GM10248 (cell line): ENCODE measurements around the gene DUSP6.

Experiments
- CTCF ChIA-PET: fragments of 300-600 bp; sonication (Branson Sonifier 250); formaldehyde crosslinking; extraction: SDS; loops from one replicate; lab custom pipeline; 2021; ENCODE audit warnings: antibody characterized with exemption; lab: Yijun Ruan, JAX
- POLR2A ChIA-PET: fragments of 350-650 bp; sonication (Branson Sonifier 250); formaldehyde crosslinking; extraction: SDS; loops from one replicate; lab custom pipeline; 2020; ENCODE audit warnings: antibody characterized with exemption; lab: Yijun Ruan, JAX
- DNase-seq: peaks from one replicate; pipeline ENCODE4 v3.0.0; 2012; ENCODE audit errors: extremely low spot score
- CTCF ChIP-seq: IDR thresholded peaks from 2 replicates; pipeline ENCODE4 v1.5.1; 2012; ENCODE audit warnings: mild to moderate bottlenecking, low read depth; ENCODE audit errors: extremely low read depth, missing control alignments, control extremely low read depth

DUSP6 gene

GRCh38 chr12:89314060-89314761 is 38.1 kb downstream of the DUSP6 start:
- no peak for TF ChIP-seq CTCF
- DNase-seq = no peak
- POLR2A ChIA-PET = no interaction called here
- CTCF ChIA-PET = interaction anchor here (1.0 to 1.3 kb wide), 2 partner anchors 10 to 158 kb away, joined by 3 to 10 read pairs; no protein-coding TSS in a partner anchor

- POLR2A ChIA-PET = no interaction called here
- no peak for TF ChIP-seq CTCF
- CTCF ChIA-PET = no interaction called here
- no peak for DNase-seq
Observed at GRCh38 chr12:89311703-89312293, 40.5 kb downstream of the DUSP6 start.

GRCh38 chr12:89309815-89310214 is 42.5 kb downstream of the DUSP6 start:
- no peak for DNase-seq
- CTCF ChIA-PET = no interaction called here
- TF ChIP-seq CTCF = no peak
- POLR2A ChIA-PET = no interaction called here

- TF ChIP-seq CTCF = no peak
- POLR2A ChIA-PET = no interaction called here
- no peak for DNase-seq
- CTCF ChIA-PET = no interaction called here
Observed at GRCh38 chr12:89309440-89309802, 42.9 kb downstream of the DUSP6 start.

GRCh38 chr12:89307474-89308253 is 44.6 kb downstream of the DUSP6 start:
- CTCF ChIA-PET = interaction anchor here (1.3 kb wide), 2 partner anchors 8 to 13 kb away, joined by 3 to 5 read pairs; no protein-coding TSS in a partner anchor
- no peak for TF ChIP-seq CTCF
- DNase-seq = no peak
- POLR2A ChIA-PET = no interaction called here

GRCh38 chr12:89306827-89307473 is 45.4 kb downstream of the DUSP6 start:
- no peak for DNase-seq
- ChIA-PET POLR2A (no interaction called here), CTCF (interaction anchor here (1.3 to 4.2 kb wide), 3 partner anchors 7 to 12 kb away, joined by 3 to 10 read pairs (median 5); no protein-coding TSS in a partner anchor)
- no peak for TF ChIP-seq CTCF
